ENCODE results near the gene PARN. TPM values are rescaled to one million over a fixed set of nuclear protein-coding genes. Genes with fewer than 3 reads are reported as not detected.

Gene PARN
- total RNA-seq, 4 donors from 2014 or later: 34.1 to 50.0 (median 40.3) TPM

DNA sequence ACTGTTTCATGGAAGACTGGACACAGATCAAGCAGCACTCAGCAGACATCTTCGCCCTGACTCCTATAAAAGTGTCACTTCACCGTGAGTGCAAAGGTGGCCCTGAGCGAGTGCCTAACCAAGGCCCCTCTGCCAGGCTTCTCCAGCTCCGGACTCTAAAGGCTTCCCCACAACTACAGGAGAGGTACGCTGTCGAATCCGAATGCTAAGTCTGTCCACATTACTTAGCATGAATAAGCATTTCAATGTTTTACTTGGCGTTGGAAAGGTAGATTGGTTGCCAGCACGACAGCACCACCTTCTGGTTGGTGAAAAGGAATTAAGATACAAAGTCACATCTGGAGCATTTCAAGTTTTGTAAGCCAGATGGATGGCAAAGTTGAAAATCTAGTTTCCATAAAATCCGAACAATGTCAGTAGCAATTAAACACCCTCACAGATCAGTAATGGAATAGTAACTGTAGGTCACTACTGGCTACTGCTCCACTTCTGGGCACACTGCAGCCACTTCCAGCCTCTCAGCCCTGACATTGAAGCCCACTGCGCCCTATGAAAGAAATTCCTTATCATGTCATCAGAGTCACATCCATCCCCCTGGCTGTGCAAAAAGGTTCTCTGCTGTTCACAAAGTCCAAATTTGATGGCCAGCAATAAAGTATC lies 100.9 kb downstream of the PARN start:
- no peaks in the 10 kb centered on the region for H3K4me1 ChIP-seq
- no peaks in the 10 kb centered on the region for H3K36me3 ChIP-seq
- TF ChIP-seq POLR2A (IDR thresholded peaks at IDR 0.05): peak in 1 of 2 donors; percentile 10
- TF ChIP-seq CTCF (IDR thresholded peaks at IDR 0.05): peak; percentile 72 to 91 (median 84)
- DNase-seq: peak; percentile 82 to 84
- no peaks in the 10 kb centered on the region for H3K27me3 ChIP-seq
- H3K9me3 ChIP-seq: no peaks in the 10 kb centered on the region
- peak overlapping the region in 1 of 2 donors; percentile 23 for H3K4me3 ChIP-seq
- intact Hi-C loops (cut with DNase I; ENCODE audit: low total_unique reads): no loop called here
- peak overlapping the region; percentile 22 to 50 for H3K27ac ChIP-seq

DNA sequence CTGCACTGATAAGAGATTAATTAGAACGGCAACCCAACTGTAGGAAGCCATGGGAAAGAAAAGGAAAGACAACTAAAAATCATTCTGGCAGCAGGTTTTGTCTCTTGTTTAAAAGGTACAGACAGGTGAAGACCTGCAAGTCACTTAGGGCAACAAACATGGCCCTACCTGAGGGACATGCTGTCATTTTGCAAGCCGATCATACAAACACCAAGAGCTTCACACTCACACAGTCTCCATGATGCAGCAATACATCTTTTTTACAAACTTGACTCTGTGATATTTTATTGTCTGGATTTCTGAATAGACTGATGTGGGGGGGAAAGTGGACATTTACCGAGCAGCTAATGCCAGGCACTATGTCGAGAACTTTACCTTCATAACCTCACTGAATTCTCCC lies 101.8 kb downstream of the PARN start:
- peak overlapping the region; percentile 22 to 50 for H3K27ac ChIP-seq
- no peaks in the 10 kb centered on the region for H3K27me3 ChIP-seq
- TF ChIP-seq CTCF (IDR thresholded peaks at IDR 0.05): no peak
- no peak for TF ChIP-seq POLR2A (IDR thresholded peaks at IDR 0.05)

GRCh38 chr16:14527411-14528044 lies 102.5 kb downstream of the PARN start:
- intact Hi-C loops (cut with DNase I; ENCODE audit: low total_unique reads): no loop called here
- DNase-seq: peak; percentile 58 to 61
- H3K27ac ChIP-seq: peak overlapping the region; percentile 50 to 56
- TF ChIP-seq POLR2A (IDR thresholded peaks at IDR 0.05): no peak
- TF ChIP-seq CTCF (IDR thresholded peaks at IDR 0.05): no peak
- no peaks in the 10 kb centered on the region for H3K27me3 ChIP-seq
- no peak overlapping the region for H3K4me3 ChIP-seq
- no peaks in the 10 kb centered on the region for H3K9me3 ChIP-seq
- no peaks in the 10 kb centered on the region for H3K36me3 ChIP-seq
- no peaks in the 10 kb centered on the region for H3K4me1 ChIP-seq

More for the DNA sequence above, 101.8 kb downstream of the PARN start:
- intact Hi-C loops (cut with DNase I; ENCODE audit: low total_unique reads): no loop called here
- no peaks in the 10 kb centered on the region for H3K36me3 ChIP-seq
- no peaks in the 10 kb centered on the region for H3K4me1 ChIP-seq
- no peaks in the 10 kb centered on the region for H3K9me3 ChIP-seq
- no peak for DNase-seq
- H3K4me3 ChIP-seq: no peak overlapping the region

DNA sequence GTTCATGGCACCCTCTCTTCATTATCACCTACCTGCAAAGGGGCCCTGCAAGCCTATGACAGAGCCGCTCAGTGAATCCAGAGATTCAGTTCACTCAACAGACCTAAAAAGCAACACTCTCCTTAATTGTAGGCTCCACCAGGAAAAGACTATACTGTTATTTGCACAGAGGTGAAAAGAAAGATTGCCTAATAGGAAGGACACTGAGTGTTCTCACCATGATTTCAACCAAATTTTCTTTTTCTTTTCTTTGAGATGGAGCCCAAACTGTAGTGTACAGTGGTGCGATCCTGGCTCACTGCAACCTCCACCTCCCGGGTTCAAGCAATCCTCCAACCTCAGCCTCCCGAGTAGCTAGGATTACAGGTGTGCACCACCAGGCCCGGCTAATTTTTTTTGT lies 104.5 kb downstream of the PARN start:
- TF ChIP-seq POLR2A (IDR thresholded peaks at IDR 0.05) (no peak), CTCF (IDR thresholded peaks at IDR 0.05) (no peak)
- intact Hi-C loops (cut with DNase I; ENCODE audit: low total_unique reads): no loop called here
- Histone ChIP-seq H3K4me1 (no peaks in the 10 kb centered on the region), H3K27ac (no peak overlapping the region), H3K9me3 (no peaks in the 10 kb centered on the region), H3K4me3 (no peak overlapping the region), H3K27me3 (no peaks in the 10 kb centered on the region), H3K36me3 (no peaks in the 10 kb centered on the region)
- no peak for DNase-seq

- Histone ChIP-seq H3K27me3 (no peaks in the 10 kb centered on the region), H3K9me3 (no peaks in the 10 kb centered on the region), H3K4me1 (no peaks in the 10 kb centered on the region), H3K36me3 (no peaks in the 10 kb centered on the region), H3K4me3 (no peak overlapping the region), H3K27ac (no peak overlapping the region)
- no peak for DNase-seq
- intact Hi-C loops (cut with DNase I; ENCODE audit: low total_unique reads): no loop called here
- TF ChIP-seq CTCF (IDR thresholded peaks at IDR 0.05) (no peak), POLR2A (IDR thresholded peaks at IDR 0.05) (no peak)
Observed at GRCh38 chr16:14524979-14525378, 105.1 kb downstream of the PARN start.
